SU-DHL-6 (cell line): ENCODE data around the gene ZNF664.

Source experiments
- H2AFZ ChIP-seq: fragments of 200-600 bp; sonication (generic); 2 replicates; pipeline ENCODE4 v1.6.1; 2014; ENCODE audit warnings: low read depth, mild to moderate bottlenecking, moderate library complexity, mixed read lengths, antibody characterized with exemption, low read length; ENCODE audit not compliant: severe bottlenecking
- H3F3A ChIP-seq: fragments of 200-600 bp; shearing (Covaris generic); 2 replicates; pipeline ENCODE4 v1.6.0; 2016; ENCODE audit warnings: antibody characterized with exemption, mild to moderate bottlenecking; ENCODE audit not compliant: insufficient read depth
- H3K27ac ChIP-seq: fragments of 200-600 bp; sonication (generic); 2 replicates; pipeline ENCODE4 v1.5.1; 2016; ENCODE audit warnings: low read depth, mild to moderate bottlenecking, low read length, moderate library complexity, mixed read lengths
- H3K27me3 ChIP-seq: fragments of 200-600 bp; sonication (generic), shearing (Covaris generic); 2 replicates; pipeline ENCODE4 v1.6.0; 2014; ENCODE audit warnings: mild to moderate bottlenecking, low read length
- H3K36me3 ChIP-seq: fragments of 200-600 bp; sonication (generic); 2 replicates; pipeline ENCODE4 v1.6.1; 2014; ENCODE audit warnings: mild to moderate bottlenecking, low read length, mixed read lengths
- H3K4me2 ChIP-seq: fragments of 300-600, 200-600 bp; shearing (Covaris generic), sonication (generic); 2 replicates; pipeline ENCODE4 v1.6.0; 2014; ENCODE audit warnings: low read length, low read depth, mild to moderate bottlenecking; ENCODE audit not compliant: poor library complexity, severe bottlenecking
- H3K4me3 ChIP-seq: fragments of 200-600 bp; sonication (generic); 2 replicates; pipeline ENCODE4 v1.5.1; 2014; ENCODE audit warnings: antibody characterized with exemption, low read length, mild to moderate bottlenecking, mixed read lengths; ENCODE audit not compliant: insufficient read depth, poor library complexity, severe bottlenecking
- H3K79me2 ChIP-seq: fragments of 200-600 bp; sonication (generic); 2 replicates; pipeline ENCODE4 v1.6.1; 2014; ENCODE audit warnings: mild to moderate bottlenecking, low read length, moderate library complexity; ENCODE audit not compliant: insufficient read depth
- H3K9ac ChIP-seq: fragments of 200-600 bp; sonication (generic); 2 replicates; pipeline ENCODE4 v1.7.0; 2014; ENCODE audit warnings: mild to moderate bottlenecking, low read length
- H3K9me2 ChIP-seq: fragments of 200-600 bp; sonication (generic); replicated peaks from 2 replicates; pipeline ENCODE4 v1.6.1; 2014; ENCODE audit warnings: low read length; ENCODE audit not compliant: insufficient read depth
- H3K9me3 ChIP-seq: fragments of 200-600 bp; sonication (generic); 2 replicates; pipeline ENCODE4 v1.6.1; 2014; ENCODE audit warnings: low read length, mixed read lengths; ENCODE audit not compliant: insufficient read depth
- H4K20me1 ChIP-seq: fragments of 200-600 bp; sonication (generic); 2 replicates; pipeline ENCODE4 v1.6.1; 2014; ENCODE audit warnings: low read depth, mild to moderate bottlenecking, antibody characterized with exemption, low read length, moderate library complexity, mixed read lengths
- CTCF ChIP-seq: fragments of 200-600 bp; sonication (generic); IDR thresholded peaks from one replicate; pipeline ENCODE4 v1.5.1; 2017; ENCODE audit warnings: antibody characterized with exemption, mild to moderate bottlenecking, low read length, moderate library complexity; ENCODE audit not compliant: insufficient read depth, poor library complexity, severe bottlenecking
- EZH2phosphoT487 ChIP-seq: fragments of 200-600 bp; sonication (generic), shearing (Covaris generic); conservative IDR thresholded peaks from 2 replicates; pipeline ENCODE4 v1.6.1; 2018; ENCODE audit warnings: mild to moderate bottlenecking, antibody characterized with exemption, low read length, moderate library complexity, mixed read lengths

The ZNF664 gene

GRCh38 chr12:123998344-123998990 lies 25.5 kb downstream of the ZNF664 start:
- no peaks in the 10 kb centered on the region for H3K27me3 ChIP-seq
- no peak overlapping the region for H2AFZ ChIP-seq
- no peaks in the 10 kb centered on the region for H4K20me1 ChIP-seq
- H3K4me2 ChIP-seq: no peak overlapping the region
- H3K79me2 ChIP-seq: no peaks in the 10 kb centered on the region
- TF ChIP-seq CTCF: no peak
- H3F3A ChIP-seq: no peaks in the 10 kb centered on the region
- no peaks in the 10 kb centered on the region for H3K36me3 ChIP-seq
- no peak overlapping the region for H3K27ac ChIP-seq
- no peak overlapping the region for H3K4me3 ChIP-seq
- H3K9me2 ChIP-seq: no peaks in the 10 kb centered on the region
- no peak overlapping the region for H3K9ac ChIP-seq
- H3K9me3 ChIP-seq: no peaks in the 10 kb centered on the region

- no peak overlapping the region for H3K4me2 ChIP-seq
- TF ChIP-seq EZH2phosphoT487 (no peak), CTCF (no peak)
- no peaks in the 10 kb centered on the region for H3K9me3 ChIP-seq
- no peak overlapping the region for H3K4me3 ChIP-seq
- H4K20me1 ChIP-seq: no peaks in the 10 kb centered on the region
- H3K27me3 ChIP-seq: no peaks in the 10 kb centered on the region
- H3K9ac ChIP-seq: no peak overlapping the region
- H3K36me3 ChIP-seq: no peaks in the 10 kb centered on the region
- H3F3A ChIP-seq: no peaks in the 10 kb centered on the region
- no peak overlapping the region for H3K27ac ChIP-seq
- H2AFZ ChIP-seq: no peak overlapping the region
- no peaks in the 10 kb centered on the region for H3K9me2 ChIP-seq
- H3K79me2 ChIP-seq: no peaks in the 10 kb centered on the region
Observed at GRCh38 chr12:123998991-123999359, 26.0 kb downstream of the ZNF664 start.

GRCh38 chr12:124000111-124000510 lies 27.1 kb downstream of the ZNF664 start:
- no peaks in the 10 kb centered on the region for H3K9me2 ChIP-seq
- no peak overlapping the region for H2AFZ ChIP-seq
- no peaks in the 10 kb centered on the region for H3K9me3 ChIP-seq
- H3K4me3 ChIP-seq: no peak overlapping the region
- H3F3A ChIP-seq: no peaks in the 10 kb centered on the region
- H3K4me2 ChIP-seq: no peak overlapping the region
- H3K27ac ChIP-seq: no peak overlapping the region
- H4K20me1 ChIP-seq: no peaks in the 10 kb centered on the region
- no peaks in the 10 kb centered on the region for H3K36me3 ChIP-seq
- H3K79me2 ChIP-seq: no peaks in the 10 kb centered on the region
- TF ChIP-seq EZH2phosphoT487: no peak
- no peak for TF ChIP-seq CTCF
- H3K9ac ChIP-seq: no peak overlapping the region
- no peaks in the 10 kb centered on the region for H3K27me3 ChIP-seq
